PC-9 (cell line): ENCODE measurements around the gene NAAA. TPM values are rescaled to one million over a fixed set of nuclear protein-coding genes. Genes with fewer than 3 reads are reported as not detected.

Experiments used
- BruUV-seq: library from RNA; stranded (reverse); fragments of 400-500 nt; replicated peaks from 2 replicates; lab custom pipeline; 2021; lab: Mats Ljungman, UMichigan
- CTCF ChIA-PET: fragments of 300-600 bp; sonication (Branson Sonifier 250); formaldehyde crosslinking; loops from one replicate; lab custom pipeline; 2022; ENCODE audit warnings: antibody characterized with exemption; lab: Charles Lee
- POLR2A ChIA-PET: fragments of 300-600 bp; sonication (Branson Sonifier 250); formaldehyde crosslinking; loops from one replicate; lab custom pipeline; 2022; ENCODE audit warnings: antibody characterized with exemption; ENCODE audit not compliant: unreplicated experiment; lab: Charles Lee
- DNase-seq, 2 experiments: peaks; one replicate each; pipeline versions ENCODE4 v3.0.0 to v3.0.0-alpha.2; 2015 to 2022; ENCODE audit warnings: mixed read lengths in 1 of 2
- H2AFZ ChIP-seq: fragments of 200-600 bp; sonication (generic); 2 replicates; pipeline ENCODE4 v1.8.1; 2017; ENCODE audit warnings: antibody characterized with exemption
- H3F3A ChIP-seq: fragments of 200-600 bp; sonication (generic); 2 replicates; pipeline ENCODE4 v1.8.1; 2017; ENCODE audit warnings: antibody characterized with exemption, mild to moderate bottlenecking, low read depth; ENCODE audit not compliant: insufficient read depth
- H3K27ac ChIP-seq: fragments of 200-600 bp; sonication (generic); 2 replicates; pipeline ENCODE4 v1.6.1; 2016; ENCODE audit warnings: mixed run types
- H3K27me3 ChIP-seq: fragments of 200-600 bp; sonication (generic); 2 replicates; pipeline ENCODE4 v1.6.1; 2016; ENCODE audit warnings: low read depth, mixed run types; ENCODE audit not compliant: insufficient read depth
- H3K36me3 ChIP-seq: fragments of 200-600 bp; sonication (generic); 2 replicates; pipeline ENCODE4 v1.6.1; 2016; ENCODE audit warnings: low read depth, mixed run types
- H3K4me1 ChIP-seq: fragments of 200-600 bp; sonication (generic); replicated peaks from 2 replicates; pipeline ENCODE4 v1.6.1; 2016; ENCODE audit warnings: mixed run types; ENCODE audit not compliant: insufficient read depth
- H3K4me2 ChIP-seq: fragments of 200-600 bp; sonication (generic); 2 replicates; pipeline ENCODE4 v1.6.1; 2017; ENCODE audit warnings: mixed run types
- H3K4me3 ChIP-seq: fragments of 200-600 bp; sonication (generic); 2 replicates; pipeline ENCODE4 v1.6.1; 2016; ENCODE audit warnings: mixed run types
- H3K79me2 ChIP-seq: fragments of 200-600 bp; sonication (generic); 2 replicates; pipeline ENCODE4 v1.6.1; 2017; ENCODE audit warnings: low read depth, mixed run types
- H3K9me2 ChIP-seq: fragments of 200-600 bp; sonication (generic); 2 replicates; pipeline ENCODE4 v1.8.1; 2017; ENCODE audit warnings: mild to moderate bottlenecking; ENCODE audit not compliant: insufficient read depth
- H3K9me3 ChIP-seq: fragments of 200-600 bp; sonication (generic); 2 replicates; pipeline ENCODE4 v1.8.1; 2016; ENCODE audit warnings: low read depth; ENCODE audit not compliant: insufficient read depth
- H4K20me1 ChIP-seq: fragments of 200-600 bp; sonication (generic); 2 replicates; pipeline ENCODE4 v1.8.1; 2017; ENCODE audit not compliant: insufficient read depth
- CTCF ChIP-seq: fragments of 200-600 bp; sonication (generic); conservative IDR thresholded peaks from 2 replicates; pipeline ENCODE4 v1.6.1; 2017; ENCODE audit warnings: mixed run types, antibody characterized with exemption, mild to moderate bottlenecking, moderate library complexity
- EZH2 ChIP-seq: fragments of 200-600 bp; sonication (generic); IDR thresholded peaks from 2 replicates; pipeline ENCODE4 v1.8.0; 2017; ENCODE audit warnings: antibody characterized with exemption, low read depth
- intact Hi-C: fragments of 100-400 bp; cut with micrococcal nuclease; formaldehyde crosslinking; loops from one replicate; pipeline ENCODE4 v1.10.0; 2022; ENCODE audit not compliant: unreplicated experiment
- total RNA-seq: library from RNA; stranded (reverse); gene quantifications from 2 replicates; pipeline ENCODE4 v1.2.3, GENCODE V29; 2021

Gene NAAA
- total RNA-seq, 1 experiment from 2014 or later = 3.6 TPM

- no peaks in the 10 kb centered on the region for H3K27me3 ChIP-seq
- H3K9me2 ChIP-seq = no peaks in the 10 kb centered on the region
- POLR2A ChIA-PET = no interaction called here
- H3K27ac ChIP-seq = no peak overlapping the region
- no TSS peak for BruUV-seq
- no peaks in the 10 kb centered on the region for H3F3A ChIP-seq
- H2AFZ ChIP-seq = no peak overlapping the region
- intact Hi-C loops = no loop called here
- H3K4me2 ChIP-seq = no peak overlapping the region
- TF ChIP-seq CTCF (no peak), EZH2 (no peak)
- H3K9me3 ChIP-seq = no peaks in the 10 kb centered on the region
- no peaks in the 10 kb centered on the region for H4K20me1 ChIP-seq
- CTCF ChIA-PET = no interaction called here
- no peaks in the 10 kb centered on the region for H3K79me2 ChIP-seq
- H3K4me3 ChIP-seq = no peak overlapping the region
- H3K36me3 ChIP-seq = no peaks in the 10 kb centered on the region
- no peak for DNase-seq
- H3K4me1 ChIP-seq = no peaks in the 10 kb centered on the region
Measured at GRCh38 chr4:75881476-75881875, 59.3 kb downstream of the NAAA start.

- TF ChIP-seq EZH2 (no peak), CTCF (no peak)
- no TSS peak for BruUV-seq
- H3K27me3 ChIP-seq = no peaks in the 10 kb centered on the region
- no peak overlapping the region for H3K4me2 ChIP-seq
- intact Hi-C loops = no loop called here
- ChIA-PET CTCF (no interaction called here), POLR2A (no interaction called here)
- no peak overlapping the region for H3K27ac ChIP-seq
- no peaks in the 10 kb centered on the region for H3K79me2 ChIP-seq
- DNase-seq = no peak
- no peaks in the 10 kb centered on the region for H3F3A ChIP-seq
- H4K20me1 ChIP-seq = no peaks in the 10 kb centered on the region
- no peaks in the 10 kb centered on the region for H3K36me3 ChIP-seq
- no peak overlapping the region for H2AFZ ChIP-seq
- no peaks in the 10 kb centered on the region for H3K9me3 ChIP-seq
- H3K9me2 ChIP-seq = no peaks in the 10 kb centered on the region
- no peaks in the 10 kb centered on the region for H3K4me1 ChIP-seq
- no peak overlapping the region for H3K4me3 ChIP-seq
Measured at GRCh38 chr4:75880278-75880677, 60.5 kb downstream of the NAAA start.

- H3K4me1 ChIP-seq = no peaks in the 10 kb centered on the region
- intact Hi-C loops = no loop called here
- no peaks in the 10 kb centered on the region for H3K9me2 ChIP-seq
- no peak overlapping the region for H3K27ac ChIP-seq
- no peaks in the 10 kb centered on the region for H3F3A ChIP-seq
- H3K4me3 ChIP-seq = no peak overlapping the region
- no peaks in the 10 kb centered on the region for H4K20me1 ChIP-seq
- no peaks in the 10 kb centered on the region for H3K27me3 ChIP-seq
- no peaks in the 10 kb centered on the region for H3K36me3 ChIP-seq
- no TSS peak for BruUV-seq
- H2AFZ ChIP-seq = 0 out of 2 replicates have a peak overlapping the region, but pooled peaks have one; percentile 27
- H3K9me3 ChIP-seq = no peaks in the 10 kb centered on the region
- no peaks in the 10 kb centered on the region for H3K79me2 ChIP-seq
- CTCF ChIA-PET = no interaction called here
- POLR2A ChIA-PET = no interaction called here
- H3K4me2 ChIP-seq = no peak overlapping the region
- TF ChIP-seq EZH2 (no peak), CTCF (no peak)
- no peak for DNase-seq
Measured at GRCh38 chr4:75878246-75878756, 62.5 kb downstream of the NAAA start.
